ENCODE data around the gene ATP2A1.

DNA sequence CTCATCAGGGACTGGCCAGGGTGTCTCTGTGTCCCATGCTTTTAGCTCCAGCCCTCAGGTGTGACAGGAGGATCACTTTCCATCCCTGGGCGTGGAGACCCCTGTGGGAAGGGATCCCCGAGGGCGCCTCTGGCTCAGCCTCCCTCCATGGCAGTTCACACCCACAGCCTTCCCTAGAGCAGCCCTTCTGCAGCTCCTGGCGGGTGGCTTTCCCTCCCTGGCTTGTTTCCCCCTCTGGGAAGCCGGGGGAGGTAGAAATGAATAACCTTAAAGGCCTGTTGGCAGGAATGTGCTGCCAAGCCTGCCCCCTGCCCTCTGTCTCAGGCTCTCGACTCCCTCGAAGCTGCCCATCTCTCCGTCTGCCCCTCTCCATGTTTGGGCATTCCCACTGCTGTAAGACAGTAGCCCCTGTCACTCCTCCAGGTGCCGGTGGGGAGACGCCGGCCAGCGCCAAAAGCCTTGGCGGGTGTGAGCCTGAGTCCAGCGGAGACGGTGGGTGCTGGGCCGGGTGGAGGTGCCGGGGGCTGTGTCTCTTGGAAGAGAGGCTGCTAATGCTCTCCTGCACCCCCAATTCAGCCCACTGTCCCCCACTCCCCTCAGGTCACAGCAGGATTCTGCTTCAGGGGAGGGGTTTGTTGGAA lies 2.1 kb upstream of the ATP2A1 start:
- no peak for TF ChIP-seq YY1 (IDR thresholded peaks at IDR 0.05; ENCODE audit: low read depth)
- no peak for TF ChIP-seq EGR1 (IDR thresholded peaks at IDR 0.05)
- no peak for TF ChIP-seq EP300 (IDR thresholded peaks at IDR 0.05; ENCODE audit: borderline replicate concordance)
- no peak for TF ChIP-seq TEAD4 (IDR thresholded peaks at IDR 0.05)
- no peak for TF ChIP-seq RAD21 (IDR thresholded peaks at IDR 0.05; ENCODE audit: low read depth)
- no peak for TF ChIP-seq CEBPB (IDR thresholded peaks at IDR 0.05)
- no peak for TF ChIP-seq TAF1 (IDR thresholded peaks at IDR 0.05; ENCODE audit: low read depth)
- TF ChIP-seq, protein P1, sequence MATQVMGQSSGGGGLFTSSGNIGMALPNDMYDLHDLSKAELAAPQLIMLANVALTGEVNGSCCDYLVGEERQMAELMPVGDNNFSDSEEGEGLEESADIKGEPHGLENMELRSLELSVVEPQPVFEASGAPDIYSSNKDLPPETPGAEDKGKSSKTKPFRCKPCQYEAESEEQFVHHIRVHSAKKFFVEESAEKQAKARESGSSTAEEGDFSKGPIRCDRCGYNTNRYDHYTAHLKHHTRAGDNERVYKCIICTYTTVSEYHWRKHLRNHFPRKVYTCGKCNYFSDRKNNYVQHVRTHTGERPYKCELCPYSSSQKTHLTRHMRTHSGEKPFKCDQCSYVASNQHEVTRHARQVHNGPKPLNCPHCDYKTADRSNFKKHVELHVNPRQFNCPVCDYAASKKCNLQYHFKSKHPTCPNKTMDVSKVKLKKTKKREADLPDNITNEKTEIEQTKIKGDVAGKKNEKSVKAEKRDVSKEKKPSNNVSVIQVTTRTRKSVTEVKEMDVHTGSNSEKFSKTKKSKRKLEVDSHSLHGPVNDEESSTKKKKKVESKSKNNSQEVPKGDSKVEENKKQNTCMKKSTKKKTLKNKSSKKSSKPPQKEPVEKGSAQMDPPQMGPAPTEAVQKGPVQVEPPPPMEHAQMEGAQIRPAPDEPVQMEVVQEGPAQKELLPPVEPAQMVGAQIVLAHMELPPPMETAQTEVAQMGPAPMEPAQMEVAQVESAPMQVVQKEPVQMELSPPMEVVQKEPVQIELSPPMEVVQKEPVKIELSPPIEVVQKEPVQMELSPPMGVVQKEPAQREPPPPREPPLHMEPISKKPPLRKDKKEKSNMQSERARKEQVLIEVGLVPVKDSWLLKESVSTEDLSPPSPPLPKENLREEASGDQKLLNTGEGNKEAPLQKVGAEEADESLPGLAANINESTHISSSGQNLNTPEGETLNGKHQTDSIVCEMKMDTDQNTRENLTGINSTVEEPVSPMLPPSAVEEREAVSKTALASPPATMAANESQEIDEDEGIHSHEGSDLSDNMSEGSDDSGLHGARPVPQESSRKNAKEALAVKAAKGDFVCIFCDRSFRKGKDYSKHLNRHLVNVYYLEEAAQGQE (IDR thresholded peaks at IDR 0.05; ENCODE audit: low read depth): no peak
- TF ChIP-seq NFIC (IDR thresholded peaks at IDR 0.05): no peak
- TF ChIP-seq, protein P2, sequence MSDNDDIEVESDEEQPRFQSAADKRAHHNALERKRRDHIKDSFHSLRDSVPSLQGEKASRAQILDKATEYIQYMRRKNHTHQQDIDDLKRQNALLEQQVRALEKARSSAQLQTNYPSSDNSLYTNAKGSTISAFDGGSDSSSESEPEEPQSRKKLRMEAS (IDR thresholded peaks at IDR 0.05): no peak
- no peak for TF ChIP-seq TCF12 (IDR thresholded peaks at IDR 0.05; ENCODE audit: low read depth)
- no peak for TF ChIP-seq CREB1 (IDR thresholded peaks at IDR 0.05; ENCODE audit: low read depth)
- no peak for TF ChIP-seq ZBTB7A (IDR thresholded peaks at IDR 0.05; ENCODE audit: low read depth)
